Measurements from ENCODE around the gene PDZRN4.
"Not testable (repeated sequence)": the region's sequence is repeated elsewhere in the genome, so short reads cannot be mapped to it uniquely, and the experiment has no call there.

Gene PDZRN4

DNA sequence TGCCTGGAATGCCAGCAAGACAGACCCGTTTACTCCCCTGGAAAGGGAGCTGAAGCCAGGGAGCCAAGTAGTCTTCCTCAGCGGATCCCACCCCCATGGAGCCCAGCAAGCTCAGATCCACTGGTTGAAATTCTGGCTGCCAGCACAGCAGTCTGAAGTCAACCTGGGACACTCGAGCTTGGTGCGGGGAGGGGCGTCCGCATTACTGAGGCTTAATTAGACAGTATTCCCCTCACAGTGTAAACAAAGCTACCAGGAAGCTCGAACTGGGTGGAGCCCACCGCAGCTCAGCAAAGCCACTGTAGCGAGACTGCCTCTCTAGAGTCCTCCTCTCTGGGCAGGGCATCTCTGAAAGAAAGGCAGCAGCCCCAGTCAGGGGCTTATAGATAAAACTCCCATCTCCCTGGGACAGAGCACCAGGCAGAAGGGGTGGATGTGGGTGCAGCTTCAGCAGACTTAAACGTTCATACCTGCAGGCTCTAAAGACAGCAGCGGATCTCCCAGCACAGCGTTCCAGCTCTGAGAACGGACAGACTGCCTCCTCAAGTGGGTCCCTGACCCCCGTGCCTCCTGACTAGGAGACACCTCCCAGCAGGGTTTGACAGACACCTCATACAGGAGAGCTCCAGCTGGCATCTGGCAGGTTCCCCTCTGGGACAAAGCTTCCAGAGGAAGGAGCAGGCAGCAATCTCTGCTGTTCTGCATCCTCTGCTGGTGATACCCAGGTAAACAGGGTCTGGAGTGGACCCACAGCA, 92.4 kb downstream of the PDZRN4 start:
- not testable (repeated sequence) for H3K4me1 ChIP-seq (ENCODE audit: control insufficient read depth, insufficient read depth, low read length, unreplicated experiment); H3K27ac ChIP-seq (ENCODE audit: low read depth, low read length); H3K36me3 ChIP-seq (ENCODE audit: insufficient read depth, low read length); H3K27me3 ChIP-seq (ENCODE audit: insufficient read depth, low read length); H2AFZ ChIP-seq (ENCODE audit: low read length, unreplicated experiment); H3K79me2 ChIP-seq (ENCODE audit: control insufficient read depth, insufficient read depth, low read length, unreplicated experiment); H3K4me3 ChIP-seq (ENCODE audit: low read depth, low read length)

DNA sequence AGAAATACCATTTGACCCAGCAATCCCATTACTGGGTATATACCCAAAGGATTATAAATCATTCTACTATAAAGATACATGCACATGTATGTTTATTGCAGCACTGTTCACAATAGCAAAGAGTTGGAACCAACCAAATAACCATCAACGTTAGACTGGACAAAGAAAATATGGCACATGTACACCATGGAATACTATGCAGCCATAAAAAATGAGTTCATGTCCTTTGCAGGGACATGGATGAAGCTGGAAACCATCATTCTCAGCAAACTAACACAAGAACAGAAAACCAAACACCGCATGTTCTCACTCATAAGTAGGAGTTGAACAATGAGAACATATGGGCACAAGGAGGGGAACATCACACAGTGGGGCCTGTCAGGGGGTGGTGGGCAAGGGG, 97.3 kb downstream of the PDZRN4 start:
- not testable (repeated sequence) for H3K79me2 ChIP-seq (ENCODE audit: control insufficient read depth, insufficient read depth, low read length, unreplicated experiment); H3K4me3 ChIP-seq (ENCODE audit: low read depth, low read length); H2AFZ ChIP-seq (ENCODE audit: low read length, unreplicated experiment); H3K27me3 ChIP-seq (ENCODE audit: insufficient read depth, low read length); H3K4me1 ChIP-seq (ENCODE audit: control insufficient read depth, insufficient read depth, low read length, unreplicated experiment); H3K36me3 ChIP-seq (ENCODE audit: insufficient read depth, low read length); H3K27ac ChIP-seq (ENCODE audit: low read depth, low read length)

DNA sequence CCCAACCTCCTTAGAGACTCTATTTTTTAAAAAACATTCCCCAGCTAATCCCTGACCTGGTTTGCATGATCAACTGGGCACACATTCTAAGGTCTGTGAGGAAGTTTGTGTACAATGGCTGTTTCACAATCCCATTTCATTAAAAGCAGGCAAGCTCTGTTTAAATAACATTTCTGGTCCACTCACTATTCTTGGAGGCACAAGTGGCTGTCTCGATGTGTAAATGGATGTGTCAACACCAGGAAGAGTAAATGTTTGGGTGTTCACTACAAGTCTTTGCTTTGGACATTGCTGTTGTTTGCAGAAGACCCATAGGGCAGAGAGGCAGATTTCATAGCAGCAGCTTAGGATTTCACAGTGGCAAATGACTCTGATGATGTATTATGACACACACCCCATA, 98.3 kb downstream of the PDZRN4 start:
- Histone ChIP-seq H3K27me3 (ENCODE audit: insufficient read depth, low read length) (no peaks in the 10 kb centered on the region), H3K27ac (ENCODE audit: low read depth, low read length) (no peak overlapping the region), H3K79me2 (ENCODE audit: control insufficient read depth, insufficient read depth, low read length, unreplicated experiment) (no peaks in the 10 kb centered on the region), H3K4me3 (ENCODE audit: low read depth, low read length) (no peak overlapping the region), H3K4me1 (ENCODE audit: control insufficient read depth, insufficient read depth, low read length, unreplicated experiment) (no peaks in the 10 kb centered on the region), H2AFZ (ENCODE audit: low read length, unreplicated experiment) (no peak overlapping the region), H3K36me3 (ENCODE audit: insufficient read depth, low read length) (no peaks in the 10 kb centered on the region)

DNA sequence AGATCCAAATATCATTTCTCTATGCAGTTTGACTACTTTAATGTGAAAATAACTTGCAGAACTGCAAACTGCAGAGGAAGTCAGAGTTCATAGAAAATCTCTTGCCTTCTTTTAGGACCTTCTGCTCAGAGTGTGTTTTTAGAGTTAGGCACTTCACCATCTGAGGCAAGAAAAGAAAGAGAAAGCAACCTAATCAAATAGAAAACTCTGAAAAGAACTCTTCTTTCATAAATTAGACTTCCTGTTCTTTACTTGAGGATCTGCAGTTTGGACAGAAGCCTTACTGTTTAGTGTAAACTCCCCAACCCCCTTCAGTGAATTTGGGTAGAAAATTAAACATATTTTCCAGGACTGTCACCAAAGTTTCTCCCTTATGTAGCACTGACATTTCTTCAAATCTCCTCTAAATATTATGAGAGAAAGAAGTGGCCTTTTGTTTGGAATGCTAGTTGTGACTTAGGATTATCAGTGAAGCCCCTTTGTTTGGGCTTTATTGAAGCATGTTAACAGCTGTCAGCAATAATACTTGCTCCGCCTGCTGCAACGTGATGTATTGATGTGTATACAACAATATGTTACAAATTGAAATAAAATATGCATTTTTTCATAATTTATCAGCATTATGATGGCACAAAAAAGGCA, 99.5 kb downstream of the PDZRN4 start:
- H3K27ac ChIP-seq (ENCODE audit: low read depth, low read length): no peak overlapping the region
- H3K4me3 ChIP-seq (ENCODE audit: low read depth, low read length): no peak overlapping the region
- no peaks in the 10 kb centered on the region for H3K79me2 ChIP-seq (ENCODE audit: control insufficient read depth, insufficient read depth, low read length, unreplicated experiment)
- no peak overlapping the region for H2AFZ ChIP-seq (ENCODE audit: low read length, unreplicated experiment)
- H3K36me3 ChIP-seq (ENCODE audit: insufficient read depth, low read length): no peaks in the 10 kb centered on the region
- no peaks in the 10 kb centered on the region for H3K27me3 ChIP-seq (ENCODE audit: insufficient read depth, low read length)
- H3K4me1 ChIP-seq (ENCODE audit: control insufficient read depth, insufficient read depth, low read length, unreplicated experiment): no peaks in the 10 kb centered on the region

DNA sequence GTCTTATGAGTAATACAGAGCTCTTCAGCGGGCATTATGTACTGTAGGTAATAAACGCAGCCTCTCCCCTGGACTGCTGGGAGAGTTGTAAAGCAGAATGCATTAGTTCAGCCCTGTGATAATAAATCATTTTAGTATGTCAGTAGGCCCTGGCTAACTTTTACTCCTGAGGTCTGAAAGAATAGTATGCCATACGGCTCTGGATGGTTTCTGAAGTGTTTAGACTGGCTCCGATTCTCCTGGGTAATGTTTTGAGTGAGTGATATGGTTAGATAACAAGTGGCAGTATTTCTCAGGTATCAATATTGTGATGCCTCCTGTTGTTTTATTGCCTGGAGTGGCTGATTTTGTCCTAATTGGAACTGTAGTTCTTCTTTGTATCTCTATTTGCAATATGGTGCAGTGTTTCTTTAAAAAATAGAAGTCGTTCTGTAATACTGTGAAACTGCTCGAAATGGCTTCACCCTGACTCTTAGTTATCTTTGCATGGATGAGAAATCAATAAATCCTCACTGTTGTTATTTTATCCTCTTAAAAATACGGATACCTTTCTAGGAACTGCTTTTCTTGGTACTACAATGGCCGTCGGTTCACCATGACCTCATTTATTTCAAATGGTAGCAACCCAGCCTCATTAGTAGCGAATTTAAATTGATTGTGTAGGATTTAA, 100.2 kb downstream of the PDZRN4 start:
- no peak overlapping the region for H3K27ac ChIP-seq (ENCODE audit: low read depth, low read length)
- no peaks in the 10 kb centered on the region for H3K27me3 ChIP-seq (ENCODE audit: insufficient read depth, low read length)
- H3K79me2 ChIP-seq (ENCODE audit: control insufficient read depth, insufficient read depth, low read length, unreplicated experiment): no peaks in the 10 kb centered on the region
- no peak overlapping the region for H3K4me3 ChIP-seq (ENCODE audit: low read depth, low read length)
- H3K36me3 ChIP-seq (ENCODE audit: insufficient read depth, low read length): no peaks in the 10 kb centered on the region
- no peaks in the 10 kb centered on the region for H3K4me1 ChIP-seq (ENCODE audit: control insufficient read depth, insufficient read depth, low read length, unreplicated experiment)
- no peak overlapping the region for H2AFZ ChIP-seq (ENCODE audit: low read length, unreplicated experiment)

DNA sequence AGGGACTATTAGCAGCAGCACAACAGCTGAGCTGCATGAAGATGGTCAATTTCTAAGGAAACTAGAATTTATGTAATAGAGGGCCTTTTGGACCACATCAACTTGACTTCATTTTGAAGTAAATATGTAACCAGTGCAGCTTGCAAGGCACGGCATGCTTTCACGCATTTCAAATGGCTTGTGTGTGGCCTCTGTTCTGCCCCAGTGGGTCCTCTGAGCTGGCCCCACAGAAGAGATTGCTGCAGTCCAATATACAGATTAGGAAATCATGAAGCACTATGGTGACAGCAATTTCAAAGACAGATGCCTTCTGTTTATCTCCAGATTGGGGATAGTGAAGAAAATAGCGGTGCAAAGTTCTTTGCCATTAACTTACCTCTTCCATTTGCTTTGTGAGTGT, 101.4 kb downstream of the PDZRN4 start:
- no peak overlapping the region for H2AFZ ChIP-seq (ENCODE audit: low read length, unreplicated experiment)
- no peaks in the 10 kb centered on the region for H3K79me2 ChIP-seq (ENCODE audit: control insufficient read depth, insufficient read depth, low read length, unreplicated experiment)
- no peaks in the 10 kb centered on the region for H3K4me1 ChIP-seq (ENCODE audit: control insufficient read depth, insufficient read depth, low read length, unreplicated experiment)
- no peaks in the 10 kb centered on the region for H3K27me3 ChIP-seq (ENCODE audit: insufficient read depth, low read length)
- no peak overlapping the region for H3K27ac ChIP-seq (ENCODE audit: low read depth, low read length)
- no peak overlapping the region for H3K4me3 ChIP-seq (ENCODE audit: low read depth, low read length)
- no peaks in the 10 kb centered on the region for H3K36me3 ChIP-seq (ENCODE audit: insufficient read depth, low read length)

DNA sequence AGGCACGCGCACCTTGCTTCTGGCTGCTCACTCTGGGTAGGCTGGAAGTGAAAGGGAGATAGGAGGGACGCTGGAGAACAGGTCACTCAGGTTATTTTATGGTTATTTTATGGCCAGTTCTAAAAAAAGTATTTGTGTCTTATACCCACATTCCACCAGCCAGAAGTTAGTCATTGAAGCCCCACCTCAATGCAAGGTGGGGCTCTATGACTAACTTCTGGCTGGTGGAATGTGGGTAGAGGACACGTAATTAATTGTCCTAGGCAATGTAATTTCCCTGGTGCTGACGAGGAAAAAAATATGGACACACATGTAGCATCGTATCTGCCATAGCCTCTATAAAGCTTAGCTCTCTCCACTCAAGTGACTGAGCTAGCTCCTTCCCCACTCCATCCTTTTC, 104.9 kb downstream of the PDZRN4 start:
- Histone ChIP-seq H3K4me3 (ENCODE audit: low read depth, low read length) (no peak overlapping the region), H3K36me3 (ENCODE audit: insufficient read depth, low read length) (no peaks in the 10 kb centered on the region), H3K27ac (ENCODE audit: low read depth, low read length) (no peak overlapping the region), H3K27me3 (ENCODE audit: insufficient read depth, low read length) (no peaks in the 10 kb centered on the region), H2AFZ (ENCODE audit: low read length, unreplicated experiment) (no peak overlapping the region), H3K4me1 (ENCODE audit: control insufficient read depth, insufficient read depth, low read length, unreplicated experiment) (no peaks in the 10 kb centered on the region), H3K79me2 (ENCODE audit: control insufficient read depth, insufficient read depth, low read length, unreplicated experiment) (no peaks in the 10 kb centered on the region)

DNA sequence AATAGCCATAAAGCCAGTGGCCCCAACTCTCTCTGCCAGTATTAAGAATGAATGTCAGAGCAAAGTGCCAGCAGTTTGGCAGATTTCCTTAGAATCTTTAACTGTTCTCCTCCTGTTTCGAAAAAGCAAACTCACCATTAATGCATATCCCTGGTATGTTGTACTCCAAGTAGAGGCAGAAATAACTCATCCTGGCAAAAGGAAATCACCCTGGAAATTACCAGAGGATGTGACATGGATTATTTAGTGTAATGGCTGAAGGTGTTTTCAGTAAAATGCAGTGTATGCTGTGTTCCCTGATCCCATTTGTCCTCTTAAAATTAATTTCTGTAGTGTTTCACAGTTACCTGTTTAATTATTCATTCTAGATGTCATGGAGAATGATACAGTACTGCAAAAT, 105.3 kb downstream of the PDZRN4 start:
- no peaks in the 10 kb centered on the region for H3K36me3 ChIP-seq (ENCODE audit: insufficient read depth, low read length)
- H3K4me1 ChIP-seq (ENCODE audit: control insufficient read depth, insufficient read depth, low read length, unreplicated experiment): no peaks in the 10 kb centered on the region
- no peak overlapping the region for H3K27ac ChIP-seq (ENCODE audit: low read depth, low read length)
- H3K4me3 ChIP-seq (ENCODE audit: low read depth, low read length): no peak overlapping the region
- no peak overlapping the region for H2AFZ ChIP-seq (ENCODE audit: low read length, unreplicated experiment)
- H3K27me3 ChIP-seq (ENCODE audit: insufficient read depth, low read length): no peaks in the 10 kb centered on the region
- no peaks in the 10 kb centered on the region for H3K79me2 ChIP-seq (ENCODE audit: control insufficient read depth, insufficient read depth, low read length, unreplicated experiment)

DNA sequence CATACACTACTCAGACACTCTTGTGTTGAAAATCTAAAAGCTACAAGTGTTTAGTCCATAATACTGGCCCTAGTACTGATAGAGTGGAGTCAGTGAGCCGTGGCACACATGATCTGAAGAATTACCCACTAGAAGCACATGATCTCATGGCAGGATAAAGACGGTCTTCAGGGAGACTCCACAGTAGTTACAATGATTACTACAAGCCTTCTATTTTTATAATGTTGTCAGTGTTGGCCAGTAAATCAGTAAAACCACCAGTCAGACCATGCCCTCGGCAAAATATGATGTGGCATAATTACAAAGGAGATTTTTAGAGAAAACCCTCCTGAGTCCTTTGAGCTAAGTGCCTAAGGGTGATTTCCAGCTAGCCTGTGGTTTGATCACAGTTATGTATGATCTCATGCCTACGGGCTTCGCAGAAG, 114.9 kb downstream of the PDZRN4 start:
- Histone ChIP-seq H2AFZ (ENCODE audit: low read length, unreplicated experiment) (no peak overlapping the region), H3K27me3 (ENCODE audit: insufficient read depth, low read length) (no peaks in the 10 kb centered on the region), H3K27ac (ENCODE audit: low read depth, low read length) (no peak overlapping the region), H3K79me2 (ENCODE audit: control insufficient read depth, insufficient read depth, low read length, unreplicated experiment) (no peaks in the 10 kb centered on the region), H3K4me1 (ENCODE audit: control insufficient read depth, insufficient read depth, low read length, unreplicated experiment) (no peaks in the 10 kb centered on the region), H3K4me3 (ENCODE audit: low read depth, low read length) (no peak overlapping the region), H3K36me3 (ENCODE audit: insufficient read depth, low read length) (no peaks in the 10 kb centered on the region)

DNA sequence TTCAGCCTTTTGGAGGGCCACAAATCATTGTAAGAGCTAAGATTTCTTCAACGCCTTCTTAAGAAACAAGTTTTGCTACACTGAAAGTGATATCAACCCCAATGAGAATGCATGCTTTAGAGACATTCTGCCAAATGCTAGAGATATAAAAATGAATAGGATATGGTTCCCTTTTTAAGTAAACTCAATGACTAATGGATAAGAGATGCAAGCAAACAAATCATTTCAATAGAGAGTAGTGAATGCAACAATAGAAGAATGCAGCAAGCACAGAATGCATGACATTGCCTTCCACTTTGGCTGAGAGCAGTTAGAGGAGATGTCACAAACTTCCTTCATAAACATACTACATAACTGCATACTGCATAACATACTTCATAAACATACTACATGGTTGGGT, 116.4 kb downstream of the PDZRN4 start:
- Histone ChIP-seq H3K79me2 (ENCODE audit: control insufficient read depth, insufficient read depth, low read length, unreplicated experiment) (no peaks in the 10 kb centered on the region), H2AFZ (ENCODE audit: low read length, unreplicated experiment) (no peak overlapping the region), H3K4me1 (ENCODE audit: control insufficient read depth, insufficient read depth, low read length, unreplicated experiment) (no peaks in the 10 kb centered on the region), H3K36me3 (ENCODE audit: insufficient read depth, low read length) (no peaks in the 10 kb centered on the region), H3K4me3 (ENCODE audit: low read depth, low read length) (no peak overlapping the region), H3K27me3 (ENCODE audit: insufficient read depth, low read length) (no peaks in the 10 kb centered on the region), H3K27ac (ENCODE audit: low read depth, low read length) (no peak overlapping the region)

DNA sequence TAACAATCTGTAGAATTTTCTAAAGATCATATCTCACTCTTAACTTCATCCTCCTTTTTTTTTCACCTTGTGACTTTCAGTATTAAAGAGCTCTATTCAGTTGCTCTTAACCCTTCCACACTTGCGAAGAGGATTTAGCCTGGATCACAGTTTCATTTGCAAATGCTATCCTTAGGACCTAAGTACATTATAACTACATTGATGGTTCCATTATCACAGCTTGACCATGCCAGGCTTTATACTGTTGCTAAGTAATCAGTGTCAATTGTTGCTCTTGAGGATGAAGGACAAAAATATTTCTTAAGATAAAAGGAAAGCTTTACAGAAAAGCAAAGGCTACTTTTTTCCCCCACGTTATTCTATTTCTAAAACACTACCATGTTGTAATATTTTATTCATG, 122.2 kb downstream of the PDZRN4 start:
- Histone ChIP-seq H3K4me3 (ENCODE audit: low read depth, low read length) (no peak overlapping the region), H3K4me1 (ENCODE audit: control insufficient read depth, insufficient read depth, low read length, unreplicated experiment) (no peaks in the 10 kb centered on the region)

More for the DNA sequence above, 122.2 kb downstream of the PDZRN4 start:
- no peak overlapping the region for H2AFZ ChIP-seq (ENCODE audit: low read length, unreplicated experiment)
- H3K36me3 ChIP-seq (ENCODE audit: insufficient read depth, low read length): no peaks in the 10 kb centered on the region
- no peaks in the 10 kb centered on the region for H3K27me3 ChIP-seq (ENCODE audit: insufficient read depth, low read length)
- no peaks in the 10 kb centered on the region for H3K79me2 ChIP-seq (ENCODE audit: control insufficient read depth, insufficient read depth, low read length, unreplicated experiment)
- no peak overlapping the region for H3K27ac ChIP-seq (ENCODE audit: low read depth, low read length)

Measured in ACC112 (cell line).